ENCODE data around the gene KLF13.
A peak's percentile ranks its signal among the peaks of the same experiment; 100 is the strongest.

Gene KLF13

GRCh38 chr15:31318429-31318828 is 8.2 kb upstream of the KLF13 start:
- TF ChIP-seq CTCF (IDR thresholded peaks at IDR 0.05; ENCODE audit: control insufficient read depth, extremely low read depth, insufficient read depth) = no peak
- no peak for DNase-seq (ENCODE audit: low read depth)
- no peak overlapping the region for H3K4me3 ChIP-seq (ENCODE audit: low read depth, low read length)

DNA sequence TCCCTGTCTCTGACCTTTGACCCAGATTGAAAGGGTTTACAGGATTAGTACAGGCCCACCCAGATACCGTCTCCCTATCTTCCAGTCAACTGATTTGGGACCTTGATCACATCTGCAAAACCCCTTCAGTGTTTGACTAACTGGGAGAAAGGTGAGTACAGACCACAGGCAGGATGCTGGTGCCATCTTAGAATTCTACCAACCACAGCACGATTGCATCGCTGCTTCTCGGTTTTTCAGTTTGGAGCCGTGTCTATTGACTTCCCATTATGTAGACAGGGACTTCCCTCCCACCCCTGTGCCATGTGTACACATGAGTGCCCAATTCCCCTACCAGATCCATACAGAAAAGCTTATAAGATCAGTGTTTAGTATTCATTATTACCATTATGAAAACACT is 6.6 kb upstream of the KLF13 start:
- no peak for DNase-seq (ENCODE audit: low read depth)
- no peak for TF ChIP-seq CTCF (IDR thresholded peaks at IDR 0.05; ENCODE audit: control insufficient read depth, extremely low read depth, insufficient read depth)
- H3K4me3 ChIP-seq (ENCODE audit: low read depth, low read length) = no peak overlapping the region

GRCh38 chr15:31321418-31321817 is 5.2 kb upstream of the KLF13 start:
- DNase-seq (ENCODE audit: low read depth) = no peak
- TF ChIP-seq CTCF (IDR thresholded peaks at IDR 0.05; ENCODE audit: control insufficient read depth, extremely low read depth, insufficient read depth) = no peak
- no peak overlapping the region for H3K4me3 ChIP-seq (ENCODE audit: low read depth, low read length)

DNA sequence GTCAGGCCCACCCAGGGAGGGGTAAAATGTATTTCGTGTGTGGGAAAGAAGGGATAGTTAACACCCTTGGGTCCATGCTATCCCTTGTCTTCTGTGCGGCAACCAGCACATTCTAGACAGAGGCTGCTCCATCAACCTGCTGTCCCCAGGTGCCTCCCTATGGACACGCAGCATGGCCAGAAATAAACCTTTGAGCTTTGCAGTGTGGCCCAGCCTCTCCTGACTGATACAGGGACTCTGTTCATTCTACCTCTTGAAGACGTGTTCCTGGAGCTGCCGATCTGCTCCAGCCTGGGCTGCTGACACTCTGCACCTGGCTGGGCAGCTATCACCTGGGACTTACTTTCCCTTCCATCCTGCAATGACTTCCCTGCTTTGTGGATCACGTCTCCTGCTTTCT is 4.1 kb upstream of the KLF13 start:
- no peak overlapping the region for H3K4me3 ChIP-seq (ENCODE audit: low read depth, low read length)
- no peak for TF ChIP-seq CTCF (IDR thresholded peaks at IDR 0.05; ENCODE audit: control insufficient read depth, extremely low read depth, insufficient read depth)
- no peak for DNase-seq (ENCODE audit: low read depth)

- H3K4me3 ChIP-seq (ENCODE audit: low read depth, low read length) = no peak overlapping the region
- TF ChIP-seq CTCF (IDR thresholded peaks at IDR 0.05; ENCODE audit: control insufficient read depth, extremely low read depth, insufficient read depth) = no peak
- no peak for DNase-seq (ENCODE audit: low read depth)
Observed at GRCh38 chr15:31323627-31324026, 3.0 kb upstream of the KLF13 start.

DNA sequence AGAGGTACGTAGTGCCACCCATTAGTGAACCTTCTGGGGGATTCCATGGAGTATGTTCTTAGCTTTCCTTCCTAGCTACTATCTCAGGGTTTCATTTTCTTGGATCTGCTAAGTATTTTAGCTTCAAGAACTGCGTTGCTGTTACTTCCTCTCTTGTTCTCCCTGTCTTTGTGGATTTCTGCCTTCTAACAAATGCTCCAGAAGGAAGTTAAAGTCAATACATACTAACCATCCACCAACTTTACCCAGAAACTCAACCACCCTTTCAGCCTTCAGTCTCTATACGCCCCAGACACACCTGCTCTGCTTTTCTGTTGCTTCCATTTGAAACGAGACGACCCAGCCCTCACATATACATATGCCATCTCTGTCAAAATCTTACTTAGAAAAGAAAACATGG is 2.4 kb upstream of the KLF13 start:
- no peak overlapping the region for H3K4me3 ChIP-seq (ENCODE audit: low read depth, low read length)
- no peak for TF ChIP-seq CTCF (IDR thresholded peaks at IDR 0.05; ENCODE audit: control insufficient read depth, extremely low read depth, insufficient read depth)
- no peak for DNase-seq (ENCODE audit: low read depth)

DNA sequence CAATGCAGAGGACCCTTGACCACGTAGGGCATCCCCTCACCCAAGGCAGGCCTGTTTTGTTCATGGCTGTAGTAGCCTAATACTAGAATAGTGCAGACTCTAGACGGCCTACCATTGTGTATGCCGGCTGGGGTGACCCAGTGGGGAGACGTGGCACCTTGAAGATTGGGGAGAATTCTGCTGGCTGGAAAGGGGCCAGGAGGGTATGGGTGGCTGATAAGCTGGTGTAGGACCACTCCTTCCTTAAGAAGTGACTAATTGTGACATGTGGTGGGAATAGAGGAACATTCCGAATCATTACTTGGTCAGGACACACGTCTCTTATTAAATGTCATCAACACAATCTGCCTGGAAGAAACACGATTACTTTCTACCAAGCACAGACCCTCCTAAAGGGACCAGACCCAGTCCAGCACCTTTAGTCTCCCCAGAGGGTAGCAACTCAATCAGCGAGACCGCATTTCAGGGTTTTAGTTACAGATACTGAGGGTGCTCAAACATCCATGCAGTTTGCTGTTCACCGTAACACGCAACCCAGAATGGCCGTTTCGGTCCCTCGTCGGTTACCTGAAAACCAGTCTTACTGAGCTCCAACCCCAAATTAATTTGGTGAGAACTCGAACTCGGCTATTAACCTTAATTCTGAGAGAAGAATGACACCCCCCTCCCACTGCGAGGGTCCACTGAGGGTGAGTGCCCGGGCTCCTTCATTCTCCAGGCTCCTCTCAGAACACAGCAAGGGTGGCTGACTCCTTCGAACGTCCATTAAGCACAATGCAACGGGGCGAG is 1.6 kb upstream of the KLF13 start:
- no peak for TF ChIP-seq CTCF (IDR thresholded peaks at IDR 0.05; ENCODE audit: control insufficient read depth, extremely low read depth, insufficient read depth)
- H3K4me3 ChIP-seq (ENCODE audit: low read depth, low read length) = peak overlapping the region; percentile 71
- DNase-seq (ENCODE audit: low read depth) = no peak

All from LNCaP clone FGC (cell line).